C4-2B (cell line): Measurements from ENCODE around the gene NPPA.

Source experiments
- CTCF ChIP-seq: fragments of 450-650 bp; conservative IDR thresholded peaks from 2 replicates; pipeline ENCODE4 v1.5.1; 2017; ENCODE audit warnings: mild to moderate bottlenecking
- ZFX ChIP-seq: fragments of 450-650 bp; IDR thresholded peaks from 2 replicates; pipeline ENCODE4 v1.6.1; 2017

- TF ChIP-seq CTCF = no peak
- TF ChIP-seq ZFX = no peak
Observed at GRCh38 chr1:11869104-11869503, 21.5 kb upstream of the NPPA start.
